Right lobe of liver (tissue), 4 donors: ENCODE measurements around the gene C10orf71.

Experiments
- POLR2A ChIP-seq: fragments of 450-650 bp; IDR thresholded peaks from one replicate; pipeline ENCODE4 v1.6.1; 2017; ENCODE audit warnings: antibody characterized with exemption, mild to moderate bottlenecking
- TF ChIP-seq, protein P1 (sequence below), 4 donors: fragments of 200-600 bp in 3 of 4; fragments of 450-650 bp in 1 of 4; IDR thresholded peaks; one replicate each; pipeline versions ENCODE4 v1.5.1 to v1.8.0; 2016 to 2022; ENCODE audit warnings: antibody characterized with exemption in 4 of 4, mild to moderate bottlenecking in 2 of 4
- donor health status: DM: no; HTN: no; CAD: no.
- donor health status: DM: no; HTN: no; CAD: no.
- donor health status: DM: no; HTN: yes; CAD: no.

DNA sequence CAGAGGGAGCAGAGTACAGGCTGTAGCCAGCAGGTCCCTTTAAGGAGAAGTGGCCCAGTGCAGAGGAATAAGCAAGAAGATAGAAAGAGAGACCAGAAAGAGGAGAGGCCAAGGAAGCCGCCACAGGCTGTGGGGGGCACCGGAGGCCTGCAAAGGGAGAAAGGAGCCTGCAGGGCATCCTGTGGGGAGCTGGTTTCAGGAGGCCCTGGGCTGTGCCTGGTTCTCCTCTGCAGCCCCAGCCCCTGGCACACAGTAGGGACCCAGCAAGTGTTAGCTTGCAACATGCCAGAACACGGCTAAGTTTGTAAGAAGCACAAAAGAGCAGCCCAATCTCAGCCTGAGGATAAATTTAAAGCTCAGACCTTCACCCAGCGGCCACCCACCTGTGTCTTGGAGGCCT lies 12.3 kb upstream of the C10orf71 start:
- TF ChIP-seq, protein P1, sequence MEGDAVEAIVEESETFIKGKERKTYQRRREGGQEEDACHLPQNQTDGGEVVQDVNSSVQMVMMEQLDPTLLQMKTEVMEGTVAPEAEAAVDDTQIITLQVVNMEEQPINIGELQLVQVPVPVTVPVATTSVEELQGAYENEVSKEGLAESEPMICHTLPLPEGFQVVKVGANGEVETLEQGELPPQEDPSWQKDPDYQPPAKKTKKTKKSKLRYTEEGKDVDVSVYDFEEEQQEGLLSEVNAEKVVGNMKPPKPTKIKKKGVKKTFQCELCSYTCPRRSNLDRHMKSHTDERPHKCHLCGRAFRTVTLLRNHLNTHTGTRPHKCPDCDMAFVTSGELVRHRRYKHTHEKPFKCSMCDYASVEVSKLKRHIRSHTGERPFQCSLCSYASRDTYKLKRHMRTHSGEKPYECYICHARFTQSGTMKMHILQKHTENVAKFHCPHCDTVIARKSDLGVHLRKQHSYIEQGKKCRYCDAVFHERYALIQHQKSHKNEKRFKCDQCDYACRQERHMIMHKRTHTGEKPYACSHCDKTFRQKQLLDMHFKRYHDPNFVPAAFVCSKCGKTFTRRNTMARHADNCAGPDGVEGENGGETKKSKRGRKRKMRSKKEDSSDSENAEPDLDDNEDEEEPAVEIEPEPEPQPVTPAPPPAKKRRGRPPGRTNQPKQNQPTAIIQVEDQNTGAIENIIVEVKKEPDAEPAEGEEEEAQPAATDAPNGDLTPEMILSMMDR (IDR thresholded peaks at IDR 0.05): no peak
- TF ChIP-seq POLR2A: no peak
